NCI-H526 (cell line): ENCODE measurements around the gene CMIP.

Experiments used
- DNase-seq, 2 experiments: peaks; one replicate each; lab custom pipeline; 2025; lab: John Stamatoyannopoulos, UW

The CMIP gene

GRCh38 chr16:81624403-81624759, 179.8 kb downstream of the CMIP start:
- no peak for DNase-seq

- no peak for DNase-seq
Measured at GRCh38 chr16:81624760-81625543, 180.3 kb downstream of the CMIP start.

GRCh38 chr16:81625544-81626153, 181.0 kb downstream of the CMIP start:
- no peak for DNase-seq

GRCh38 chr16:81626181-81626674, 181.6 kb downstream of the CMIP start:
- no peak for DNase-seq

- DNase-seq, result no peak
Measured at GRCh38 chr16:81627024-81627423, 182.4 kb downstream of the CMIP start.

- DNase-seq, result no peak
Measured at GRCh38 chr16:81627729-81628244, 183.2 kb downstream of the CMIP start.

GRCh38 chr16:81629034-81629802, 184.6 kb downstream of the CMIP start:
- no peak for DNase-seq

- no peak for DNase-seq
Measured at GRCh38 chr16:81629896-81630634, 185.5 kb downstream of the CMIP start.

- DNase-seq, result no peak
Measured at GRCh38 chr16:81630635-81631031, 186.0 kb downstream of the CMIP start.

GRCh38 chr16:81632392-81633146, 188.0 kb downstream of the CMIP start:
- no peak for DNase-seq

- peak in 1 of 2 experiments; percentile 27 for DNase-seq
Measured at GRCh38 chr16:81633147-81633619, 188.6 kb downstream of the CMIP start.

- DNase-seq, result no peak
Measured at GRCh38 chr16:81633680-81634379, 189.2 kb downstream of the CMIP start.

- peak in 1 of 2 experiments; percentile 64 for DNase-seq
Measured at GRCh38 chr16:81634380-81635062, 189.9 kb downstream of the CMIP start.

GRCh38 chr16:81635063-81635937, 190.7 kb downstream of the CMIP start:
- peak; percentile 31 to 42 for DNase-seq

GRCh38 chr16:81636298-81636993, 191.8 kb downstream of the CMIP start:
- DNase-seq, result peak in 1 of 2 experiments; percentile 54

- no peak for DNase-seq
Measured at GRCh38 chr16:81637336-81638235, 193.0 kb downstream of the CMIP start.
